IPS DF 6.9 (cell line): ENCODE data around the gene RILPL1.
"Not testable (repeated sequence)": the region's sequence is repeated elsewhere in the genome, so short reads cannot be mapped to it uniquely, and the experiment has no call there.

Experiments
- DNase-seq: peaks from one replicate; pipeline ENCODE4 v3.0.0-alpha.2; 2013; ENCODE audit warnings: low read depth, low spot score
- H3K27ac ChIP-seq: one replicate; pipeline ENCODE4 v1.5.1; 2013; ENCODE audit warnings: low read length, control low read depth
- H3K27me3 ChIP-seq: 2 replicates; pipeline ENCODE4 v1.6.1; 2013; ENCODE audit warnings: mild to moderate bottlenecking, low read length; ENCODE audit not compliant: control insufficient read depth, insufficient read depth
- H3K36me3 ChIP-seq: 2 replicates; pipeline ENCODE4 v1.6.1; 2013; ENCODE audit warnings: low read length; ENCODE audit not compliant: control insufficient read depth, insufficient read depth
- H3K4me1 ChIP-seq: 2 replicates; pipeline ENCODE4 v1.6.1; 2013; ENCODE audit warnings: low read length; ENCODE audit not compliant: control insufficient read depth, insufficient read depth
- H3K4me3 ChIP-seq: 2 replicates; pipeline ENCODE4 v1.5.1; 2013; ENCODE audit warnings: mild to moderate bottlenecking, low read length
- H3K9me3 ChIP-seq: 2 replicates; pipeline ENCODE4 v1.6.1; 2013; ENCODE audit warnings: low read length, inconsistent platforms; ENCODE audit not compliant: control insufficient read depth, insufficient read depth
- WGBS: extraction: QIAGEN DNeasy Blood & Tissue Kit; methylation state at CpG from one replicate; pipeline ENCODE4 v1.1.7; 2013; ENCODE audit warnings: mixed read lengths, missing lambda C conversion rate; ENCODE audit not compliant: insufficient read length, insufficient coverage; 5-methylcytosine and 5-hydroxymethylcytosine counted together

Gene RILPL1, protein sequence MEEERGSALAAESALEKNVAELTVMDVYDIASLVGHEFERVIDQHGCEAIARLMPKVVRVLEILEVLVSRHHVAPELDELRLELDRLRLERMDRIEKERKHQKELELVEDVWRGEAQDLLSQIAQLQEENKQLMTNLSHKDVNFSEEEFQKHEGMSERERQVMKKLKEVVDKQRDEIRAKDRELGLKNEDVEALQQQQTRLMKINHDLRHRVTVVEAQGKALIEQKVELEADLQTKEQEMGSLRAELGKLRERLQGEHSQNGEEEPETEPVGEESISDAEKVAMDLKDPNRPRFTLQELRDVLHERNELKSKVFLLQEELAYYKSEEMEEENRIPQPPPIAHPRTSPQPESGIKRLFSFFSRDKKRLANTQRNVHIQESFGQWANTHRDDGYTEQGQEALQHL

GRCh38 chr12:123533672-123534643, at the start of gene RILPL1:
Gene RILPL1 (minus strand): TSS chr12:123533719. CDS start chr12:123533482, 237 bp downstream.
- Histone ChIP-seq H3K4me1 (no peaks in the 10 kb centered on the region), H3K27me3 (no peaks in the 10 kb centered on the region), H3K27ac (no peak within 1 kb of the TSS), H3K36me3 (no peaks in the 10 kb centered on the region), H3K9me3 (no peaks in the 10 kb centered on the region), H3K4me3 (peak within 1 kb of the TSS; percentile 58; the same call in 1 of the 2 replicates)
- no peak for DNase-seq
- no CpG with 5 or more reads among the region's 114 CpGs for WGBS

- Histone ChIP-seq H3K27me3 (no peaks in the 10 kb centered on the region), H3K27ac (no peak overlapping the region), H3K4me3 (no peak overlapping the region), H3K36me3 (no peaks in the 10 kb centered on the region), H3K4me1 (no peaks in the 10 kb centered on the region), H3K9me3 (no peaks in the 10 kb centered on the region; the same call in 1 of the 2 replicates)
- no CpG with 5 or more reads among the region's 4 CpGs for WGBS
- DNase-seq = no peak
Observed at GRCh38 chr12:123580772-123581171, 47.3 kb upstream of the RILPL1 start.

- not testable (repeated sequence) for H3K27ac ChIP-seq, H3K27me3 ChIP-seq, H3K4me3 ChIP-seq, DNase-seq, H3K9me3 ChIP-seq, H3K36me3 ChIP-seq, H3K4me1 ChIP-seq
- no CpG with 5 or more reads among the region's 4 CpGs for WGBS
Observed at GRCh38 chr12:123578829-123579228, 45.3 kb upstream of the RILPL1 start.

- WGBS = no CpG with 5 or more reads among the region's 3 CpGs
- no peaks in the 10 kb centered on the region for H3K4me1 ChIP-seq
- DNase-seq = no peak
- H3K9me3 ChIP-seq = no peaks in the 10 kb centered on the region; the same call in 1 of the 2 replicates
- no peaks in the 10 kb centered on the region for H3K36me3 ChIP-seq
- H3K27ac ChIP-seq = no peak overlapping the region
- H3K4me3 ChIP-seq = no peak overlapping the region
- H3K27me3 ChIP-seq = no peaks in the 10 kb centered on the region
Observed at GRCh38 chr12:123578243-123578642, 44.7 kb upstream of the RILPL1 start.

GRCh38 chr12:123576611-123577010, 43.1 kb upstream of the RILPL1 start:
- Histone ChIP-seq H3K4me3 (no peak overlapping the region), H3K4me1 (no peaks in the 10 kb centered on the region), H3K36me3 (no peaks in the 10 kb centered on the region), H3K9me3 (no peaks in the 10 kb centered on the region; the same call in 1 of the 2 replicates), H3K27me3 (no peaks in the 10 kb centered on the region), H3K27ac (no peak overlapping the region)
- no CpG with 5 or more reads among the region's 1 CpG for WGBS
- DNase-seq = no peak

DNA sequence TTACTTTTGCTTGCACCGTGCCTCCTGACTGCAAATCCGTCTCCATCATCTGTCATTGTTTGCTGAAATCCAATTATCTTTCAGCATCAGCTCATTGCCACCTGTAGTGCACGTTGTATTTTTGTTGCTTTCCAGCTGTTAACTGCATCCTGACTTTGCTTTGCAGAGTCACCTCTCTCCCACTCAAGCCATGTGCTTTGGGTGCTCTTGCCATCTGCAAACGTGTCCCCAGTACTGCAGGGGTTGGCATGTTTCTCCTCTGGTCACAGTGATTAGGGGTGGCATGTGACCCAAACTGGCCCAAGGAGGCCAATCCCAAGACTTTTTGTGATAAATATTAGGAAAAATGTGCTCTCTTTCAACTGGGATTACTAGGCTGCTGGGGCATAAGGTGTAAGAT, 40.4 kb upstream of the RILPL1 start:
- no peak overlapping the region for H3K4me3 ChIP-seq
- no peaks in the 10 kb centered on the region for H3K27me3 ChIP-seq
- no peak for DNase-seq
- H3K4me1 ChIP-seq = no peaks in the 10 kb centered on the region
- no peak overlapping the region for H3K27ac ChIP-seq
- WGBS = no CpG with 5 or more reads among the region's 4 CpGs
- H3K9me3 ChIP-seq = no peaks in the 10 kb centered on the region; the same call in 1 of the 2 replicates
- H3K36me3 ChIP-seq = no peaks in the 10 kb centered on the region

GRCh38 chr12:123572391-123572790, 38.9 kb upstream of the RILPL1 start:
- WGBS = no CpG with 5 or more reads among the region's 2 CpGs
- no peak overlapping the region for H3K4me3 ChIP-seq

GRCh38 chr12:123571343-123571813, 37.9 kb upstream of the RILPL1 start:
- no peaks in the 10 kb centered on the region for H3K36me3 ChIP-seq
- no peaks in the 10 kb centered on the region for H3K4me1 ChIP-seq
- H3K27ac ChIP-seq = no peak overlapping the region
- no peaks in the 10 kb centered on the region; the same call in 1 of the 2 replicates for H3K9me3 ChIP-seq
- DNase-seq = peak; percentile 25
- H3K4me3 ChIP-seq = no peak overlapping the region
- WGBS = no CpG with 5 or more reads among the region's 4 CpGs
- no peaks in the 10 kb centered on the region for H3K27me3 ChIP-seq

More at GRCh38 chr12:123572391-123572790, 38.9 kb upstream of the RILPL1 start:
- Histone ChIP-seq H3K4me1 (no peaks in the 10 kb centered on the region), H3K9me3 (no peaks in the 10 kb centered on the region; the same call in 1 of the 2 replicates), H3K27me3 (no peaks in the 10 kb centered on the region), H3K27ac (no peak overlapping the region), H3K36me3 (no peaks in the 10 kb centered on the region)
- DNase-seq = no peak

- no peaks in the 10 kb centered on the region for H3K9me3 ChIP-seq
- H3K4me1 ChIP-seq = no peaks in the 10 kb centered on the region; the same call in 1 of the 2 replicates
- H3K36me3 ChIP-seq = no peaks in the 10 kb centered on the region
- no peaks in the 10 kb centered on the region for H3K27me3 ChIP-seq
- no peak for DNase-seq
- H3K4me3 ChIP-seq = no peak overlapping the region
- no CpG with 5 or more reads among the region's 3 CpGs for WGBS
- no peak overlapping the region for H3K27ac ChIP-seq
Observed at GRCh38 chr12:123559468-123559867, 25.9 kb upstream of the RILPL1 start.

DNA sequence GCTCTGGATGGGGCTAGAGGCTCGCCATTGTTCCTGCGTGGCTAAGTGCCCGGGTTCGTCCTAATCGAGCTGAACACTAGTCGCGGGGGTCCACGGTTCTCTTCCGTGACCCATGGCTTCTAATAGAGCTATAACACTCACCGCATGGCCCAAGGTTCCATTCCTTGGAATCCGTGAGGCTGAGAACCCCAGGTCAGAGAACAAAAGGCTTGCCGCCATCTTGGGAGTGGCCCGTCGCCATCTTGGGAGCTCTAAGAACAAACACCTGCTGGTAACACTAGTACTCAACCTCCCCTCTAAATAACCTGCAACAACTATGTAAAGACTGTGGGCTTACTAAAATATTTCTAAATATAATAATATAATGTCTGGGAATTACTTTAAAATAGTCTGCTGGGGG, 25.0 kb upstream of the RILPL1 start:
- no CpG with 5 or more reads among the region's 14 CpGs for WGBS
- not testable (repeated sequence) for H3K9me3 ChIP-seq, DNase-seq

More for the DNA sequence above, 25.0 kb upstream of the RILPL1 start:
- not testable (repeated sequence) for H3K4me1 ChIP-seq, H3K36me3 ChIP-seq, H3K4me3 ChIP-seq, H3K27me3 ChIP-seq, H3K27ac ChIP-seq
